HepG2 (cell line): Measurements from ENCODE around the gene TRIM59. TPM values are rescaled to one million over a fixed set of nuclear protein-coding genes. Genes with fewer than 3 reads are reported as not detected.

Source experiments
- ATAC-seq: fragments of 200-7000 bp; cut with Tn5 transposase; 3 replicates; pipeline ENCODE4 v1.9.1; 2020; ENCODE audit warnings: mild to moderate bottlenecking, moderate library complexity
- BruUV-seq: library from RNA; stranded (reverse); fragments of 400-500 nt; replicated peaks from 2 replicates; lab custom pipeline; 2021; lab: Mats Ljungman, UMichigan
- CTCF ChIA-PET: fragments of 300-600 bp; formaldehyde crosslinking; extraction: SDS; loops from one replicate; lab custom pipeline; 2021; ENCODE audit warnings: low total read pairs, inconsistent platforms, low intra/inter-chr PET ratio; lab: Yijun Ruan, JAX
- POLR2A ChIA-PET: fragments of 350-600 bp; sonication (Branson Sonifier 250); formaldehyde crosslinking; loops from one replicate; lab custom pipeline; 2020; ENCODE audit warnings: antibody characterized with exemption, inconsistent platforms; lab: Yijun Ruan, JAX
- DNase-seq: peaks from one replicate; pipeline ENCODE4 v3.0.0-alpha.2; 2015; ENCODE audit warnings: low spot score
- FAIRE-seq: peaks from 3 replicates; lab custom pipeline; 2011; peaks lifted over from hg19 to GRCh38; lab: Jason Lieb, UNC
- H2AFZ ChIP-seq: one replicate; pipeline ENCODE4 v1.6.1; 2011; ENCODE audit warnings: low read length, inconsistent platforms
- H3K27ac ChIP-seq: fragments of 300-600 bp; 3 replicates; pipeline ENCODE4 v1.8.0; 2011; ENCODE audit warnings: mixed run types, mild to moderate bottlenecking, mixed read lengths, low read length, inconsistent platforms; ENCODE audit not compliant: insufficient read depth; ENCODE audit errors: extremely low read length
- H3K27me3 ChIP-seq, 2 experiments: fragments of 200-600 bp in 1 of 2; 2 replicates in 1 of 2; 3 replicates in 1 of 2; pipeline versions ENCODE4 v1.6.0 to v1.8.0; 2011; ENCODE audit warnings: low read length in 2 of 2, mild to moderate bottlenecking in 2 of 2, moderate library complexity in 2 of 2, inconsistent platforms in 1 of 2; ENCODE audit not compliant: insufficient read depth in 2 of 2, control insufficient read depth in 1 of 2
- H3K36me3 ChIP-seq, 2 experiments: fragments of 200-600 bp in 1 of 2; replicated peaks in 1 of 2; 2 replicates in 1 of 2; 3 replicates in 1 of 2; pipeline versions ENCODE4 v1.5.1 to v1.8.0; 2011; ENCODE audit warnings: low read length in 2 of 2, inconsistent platforms in 1 of 2; ENCODE audit not compliant: insufficient read depth in 2 of 2, control insufficient read depth in 1 of 2
- H3K4me1 ChIP-seq: 2 replicates; pipeline ENCODE4 v1.5.1; 2012; ENCODE audit warnings: low read length, inconsistent platforms; ENCODE audit not compliant: insufficient read depth
- H3K4me2 ChIP-seq: 2 replicates; pipeline ENCODE4 v1.6.0; 2011; ENCODE audit warnings: low read depth, low read length, inconsistent platforms
- H3K4me3 ChIP-seq, 3 experiments: fragments of 200-600 bp in 1 of 3; sonication (generic), shearing (Covaris generic) in 1 of 3; replicated peaks in 1 of 3; 2 replicates each; pipeline ENCODE4 v1.5.1; 2011 to 2016; ENCODE audit warnings: low read length in 3 of 3, inconsistent platforms in 2 of 3, low read depth in 2 of 3, mild to moderate bottlenecking in 2 of 3, control low read depth in 1 of 3, mixed read lengths in 1 of 3; ENCODE audit not compliant: insufficient read depth in 1 of 3
- H3K79me2 ChIP-seq: one replicate; pipeline ENCODE4 v1.6.1; 2011; ENCODE audit warnings: low read length, inconsistent platforms; ENCODE audit not compliant: insufficient read depth
- H3K9ac ChIP-seq: 2 replicates; pipeline ENCODE4 v1.6.0; 2011; ENCODE audit warnings: mild to moderate bottlenecking, low read depth, low read length, inconsistent platforms; ENCODE audit not compliant: insufficient read depth
- H3K9me3 ChIP-seq: 2 replicates; pipeline ENCODE4 v1.5.1; 2012; ENCODE audit warnings: mild to moderate bottlenecking, low read length
- H4K20me1 ChIP-seq: 2 replicates; pipeline ENCODE4 v1.6.0; 2011; ENCODE audit warnings: inconsistent platforms, mild to moderate bottlenecking, low read length, moderate library complexity; ENCODE audit not compliant: insufficient read depth
- ATF1 ChIP-seq: IDR thresholded peaks from 2 replicates; pipeline ENCODE4 v1.6.1; 2016; ENCODE audit warnings: mild to moderate bottlenecking, control low read depth
- MYPOP ChIP-seq: sonication (generic); formaldehyde crosslinking; IDR thresholded peaks from 2 replicates; pipeline ENCODE4 v1.8.1; 2023; ENCODE audit warnings: mild to moderate bottlenecking, moderate library complexity, missing genetic modification reagents
- NFATC3 ChIP-seq: sonication (generic); formaldehyde crosslinking; IDR thresholded peaks from 2 replicates; pipeline ENCODE4 v1.5.1; 2020; ENCODE audit warnings: mild to moderate bottlenecking, missing genetic modification reagents
- NFE2 ChIP-seq: sonication (generic); formaldehyde crosslinking; IDR thresholded peaks from 2 replicates; pipeline ENCODE4 v1.4.0; 2020; ENCODE audit warnings: missing genetic modification reagents
- NKX3-1 ChIP-seq: sonication (generic); formaldehyde crosslinking; IDR thresholded peaks from 2 replicates; pipeline ENCODE4 v1.5.0; 2020; ENCODE audit warnings: missing genetic modification reagents
- PBX3 ChIP-seq: sonication (generic); formaldehyde crosslinking; IDR thresholded peaks from 2 replicates; pipeline ENCODE4 v1.8.1; 2023; ENCODE audit warnings: missing genetic modification reagents, inconsistent platforms, borderline replicate concordance
- PRDM10 ChIP-seq: sonication (generic); formaldehyde crosslinking; IDR thresholded peaks from 2 replicates; pipeline ENCODE4 v1.4.0; 2020; ENCODE audit warnings: low read depth, missing genetic modification reagents
- SP4 ChIP-seq: sonication (generic); formaldehyde crosslinking; IDR thresholded peaks from 2 replicates; pipeline ENCODE4 v1.8.1; 2023; ENCODE audit warnings: mild to moderate bottlenecking, missing genetic modification reagents
- ZNF224 ChIP-seq: sonication (generic); formaldehyde crosslinking; IDR thresholded peaks from 2 replicates; pipeline ENCODE4 v1.5.0; 2020; ENCODE audit warnings: mild to moderate bottlenecking, missing genetic modification reagents
- ZNF354B ChIP-seq: sonication (generic); formaldehyde crosslinking; IDR thresholded peaks from 2 replicates; pipeline ENCODE4 v1.8.0; 2022; ENCODE audit warnings: mild to moderate bottlenecking, missing genetic modification reagents
- ZNF607 ChIP-seq: sonication (generic); formaldehyde crosslinking; IDR thresholded peaks from 2 replicates; pipeline ENCODE4 v1.5.1; 2020; ENCODE audit warnings: missing genetic modification reagents, mild to moderate bottlenecking, borderline replicate concordance
- ZNF678 ChIP-seq: sonication (generic); formaldehyde crosslinking; IDR thresholded peaks from 2 replicates; pipeline ENCODE4 v1.4.0; 2020; ENCODE audit warnings: mild to moderate bottlenecking, missing genetic modification reagents
- WGBS: methylation state at CpG from one replicate; pipeline ENCODE4 v1.1.6; 2017; ENCODE audit warnings: low lambda C conversion rate; 5-methylcytosine and 5-hydroxymethylcytosine counted together
- in situ Hi-C: cut with HindIII; loops from 2 replicates; pipeline ENCODE4 v1.10.0; 2017; ENCODE audit warnings: low pct_unique_long_range_greater_than_20kb; ENCODE audit not compliant: extremely low pct_ligation_motif_present
- intact Hi-C: fragments of 100-400 bp; cut with micrococcal nuclease; formaldehyde crosslinking; loops from one replicate; pipeline ENCODE4 v1.10.0; 2022; ENCODE audit not compliant: unreplicated experiment
- polyA plus RNA-seq, 8 experiments: library from polyadenylated mRNA; depleted of rRNA in 3 of 8; stranded (reverse) in 7 of 8; unstranded in 1 of 8; fragments of >200 nt; fragmentation: Illumina TruSeq in 4 of 8; extraction: Trizol in 4 of 8; gene quantifications; 2 replicates each; pipeline versions ENCODE4 v1.2.1 to v1.2.3, GENCODE V29; 2011 to 2016; ENCODE audit warnings: low read depth in 4 of 8, missing spikeins in 1 of 8, mixed read lengths in 1 of 8; ENCODE audit not compliant: insufficient read depth in 1 of 8
- total RNA-seq, 5 experiments: library from RNA; depleted of rRNA; stranded (reverse); fragments of >200 nt; fragmentation: Illumina TruSeq; extraction: Trizol; gene quantifications; 2 replicates each; pipeline ENCODE4 v1.2.3, GENCODE V29; 2016; ENCODE audit warnings: low read depth in 1 of 5

TRIM59 gene
- total and polyA plus RNA-seq, 2 of the 13 experiments (the other 11 are each of a cell fraction or from before 2014, with no cell fraction given): 1.3 to 3.2 TPM

GRCh38 chr3:160458151-160458550, 8.6 kb upstream of the TRIM59 start:
- BruUV-seq: no TSS peak
- H3K4me3 ChIP-seq: no peak overlapping the region
- H3K9me3 ChIP-seq: no peaks in the 10 kb centered on the region
- no peak overlapping the region for H3K4me2 ChIP-seq
- H3K36me3 ChIP-seq: no peaks in the 10 kb centered on the region
- no peaks in the 10 kb centered on the region for H3K4me1 ChIP-seq
- peaks cover 0 to 8% of the 10 kb centered on the region in 2 experiments; a peak in 4 of 5 replicates for H3K27me3 ChIP-seq
- intact Hi-C loops: no loop called here
- H2AFZ ChIP-seq: no peak overlapping the region
- no peak for DNase-seq
- TF ChIP-seq NFE2 (CRISPR knock-in tag) (no peak), NFATC3 (CRISPR knock-in tag) (no peak)
- TF ChIP-seq, all 625 proteins: peak for 0
- POLR2A ChIA-PET: no interaction called here
- WGBS: 26% methylated on average over 4 of the region's 4 CpGs
- in situ Hi-C loops: no loop called here
- H3K27ac ChIP-seq: no peak overlapping the region
- FAIRE-seq: no peak
- no peaks in the 10 kb centered on the region for H3K79me2 ChIP-seq
- ATAC-seq: no peak
- H3K9ac ChIP-seq: no peak overlapping the region
- CTCF ChIA-PET: no interaction called here
- no peaks in the 10 kb centered on the region for H4K20me1 ChIP-seq

DNA sequence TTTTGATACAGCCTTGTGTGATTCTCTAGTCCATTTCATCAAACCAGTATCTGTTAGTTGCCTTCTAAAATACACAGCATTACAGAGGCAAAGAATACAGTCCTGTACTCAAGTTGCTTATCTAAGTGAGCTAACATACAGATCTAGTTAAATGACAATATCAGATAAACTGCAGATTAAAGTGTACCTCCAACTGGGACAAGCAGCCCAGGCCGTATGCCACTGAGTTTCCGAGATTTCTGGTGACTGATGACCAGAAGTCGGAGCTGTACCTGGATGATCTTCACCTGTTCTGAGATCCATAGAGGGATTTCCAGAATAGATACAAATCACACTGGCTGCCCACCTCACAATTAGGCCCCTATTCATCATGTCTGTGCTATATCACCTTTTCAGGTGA, 6.3 kb upstream of the TRIM59 start:
- Histone ChIP-seq H3K4me1 (no peaks in the 10 kb centered on the region), H3K27me3 (peaks cover 0 to 8% of the 10 kb centered on the region in 2 experiments; a peak in 4 of 5 replicates), H3K9me3 (no peaks in the 10 kb centered on the region), H2AFZ (no peak overlapping the region), H3K27ac (no peak overlapping the region), H3K4me2 (no peak overlapping the region), H3K9ac (no peak overlapping the region), H3K36me3 (no peaks in the 10 kb centered on the region), H3K79me2 (no peaks in the 10 kb centered on the region), H4K20me1 (no peaks in the 10 kb centered on the region), H3K4me3 (no peak overlapping the region)
- in situ Hi-C loops: no loop called here
- intact Hi-C loops: no loop called here
- DNase-seq: no peak
- no TSS peak for BruUV-seq
- WGBS: 52% methylated on average over 3 of the region's 3 CpGs
- CTCF ChIA-PET: no interaction called here
- POLR2A ChIA-PET: no interaction called here
- no peak for ATAC-seq
- FAIRE-seq: no peak
- TF ChIP-seq ZNF224 (CRISPR knock-in tag): no peak
- no peak for TF ChIP-seq ATF1 (CRISPR knock-in tag)
- no peak for TF ChIP-seq NKX3-1 (CRISPR knock-in tag)
- no peak for TF ChIP-seq ZNF678
- TF ChIP-seq PBX3 (CRISPR knock-in tag): no peak
- TF ChIP-seq ZNF354B (CRISPR knock-in tag): no peak
- TF ChIP-seq MYPOP (CRISPR knock-in tag): no peak
- TF ChIP-seq ZNF607: no peak
- TF ChIP-seq PRDM10 (CRISPR knock-in tag): no peak
- no peak for TF ChIP-seq SP4 (CRISPR knock-in tag)
